Measurements from ENCODE around the gene CHMP6. TPM values are rescaled to one million over a fixed set of nuclear protein-coding genes. Genes with fewer than 3 reads are reported as not detected.

The CHMP6 gene
- total RNA-seq, 4 donors from 2014 or later = 17.5 to 35.6 (median 23.1) TPM

DNA sequence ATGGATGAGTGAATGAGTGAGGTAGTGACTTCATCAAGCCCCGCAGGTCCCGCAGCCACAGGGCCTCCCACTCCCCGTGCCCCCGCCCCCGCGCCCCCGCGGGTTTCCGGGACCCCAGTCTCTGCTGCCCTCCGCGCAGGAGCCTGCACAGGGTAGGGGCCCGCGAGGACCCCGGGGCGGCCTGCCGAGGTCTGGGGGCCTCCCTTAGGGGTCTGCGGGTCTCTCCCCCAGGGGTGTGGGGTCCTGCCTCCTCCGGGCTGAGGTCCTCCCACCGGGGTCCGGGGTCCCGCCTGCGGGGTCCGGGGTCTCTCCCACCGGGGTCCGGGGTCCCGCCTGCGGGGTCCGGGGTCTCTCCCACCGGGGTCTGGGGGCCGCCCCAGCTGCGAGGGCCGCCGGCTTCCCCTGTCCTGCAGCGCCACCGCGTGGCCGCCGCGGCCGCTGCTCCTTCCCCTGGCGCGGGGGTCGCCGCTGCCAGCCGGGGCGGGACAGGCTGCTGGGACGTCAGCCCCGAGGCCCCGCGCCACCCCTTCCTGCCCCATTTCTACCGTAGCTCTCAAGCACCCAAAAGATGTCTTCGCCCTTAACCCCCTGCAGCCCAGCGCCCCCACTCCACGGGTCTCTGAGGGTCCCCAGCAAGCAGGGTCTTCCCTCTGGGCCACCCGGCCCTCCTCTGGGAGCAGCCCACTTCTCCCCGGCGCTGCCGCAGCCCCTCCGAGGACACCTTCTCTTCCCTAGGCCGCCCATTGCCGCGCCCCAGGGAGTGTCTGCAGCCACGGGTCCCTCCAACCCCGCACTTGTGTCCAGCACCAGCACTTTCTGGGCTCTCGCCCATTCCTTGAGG lies 10.4 kb upstream of the CHMP6 start:
- Histone ChIP-seq H3K4me3 (peak overlapping the region; percentile 3), H3K27me3 (peaks cover 11% of the 10 kb centered on the region), H3K27ac (no peak overlapping the region), H3K9me3 (no peaks in the 10 kb centered on the region), H3K4me1 (peaks cover 11% of the 10 kb centered on the region), H3K36me3 (no peaks in the 10 kb centered on the region)
- 13% methylated on average over 31 of the region's 65 CpGs for WGBS
- DNase-seq (ENCODE audit: low spot score in 2 of 2) = peak in 1 of 2 donors; percentile 58
- TF ChIP-seq EP300 (IDR thresholded peaks at IDR 0.05) = no peak
- TF ChIP-seq POLR2AphosphoS5 (IDR thresholded peaks at IDR 0.05) = no peak
- TF ChIP-seq, protein P1, sequence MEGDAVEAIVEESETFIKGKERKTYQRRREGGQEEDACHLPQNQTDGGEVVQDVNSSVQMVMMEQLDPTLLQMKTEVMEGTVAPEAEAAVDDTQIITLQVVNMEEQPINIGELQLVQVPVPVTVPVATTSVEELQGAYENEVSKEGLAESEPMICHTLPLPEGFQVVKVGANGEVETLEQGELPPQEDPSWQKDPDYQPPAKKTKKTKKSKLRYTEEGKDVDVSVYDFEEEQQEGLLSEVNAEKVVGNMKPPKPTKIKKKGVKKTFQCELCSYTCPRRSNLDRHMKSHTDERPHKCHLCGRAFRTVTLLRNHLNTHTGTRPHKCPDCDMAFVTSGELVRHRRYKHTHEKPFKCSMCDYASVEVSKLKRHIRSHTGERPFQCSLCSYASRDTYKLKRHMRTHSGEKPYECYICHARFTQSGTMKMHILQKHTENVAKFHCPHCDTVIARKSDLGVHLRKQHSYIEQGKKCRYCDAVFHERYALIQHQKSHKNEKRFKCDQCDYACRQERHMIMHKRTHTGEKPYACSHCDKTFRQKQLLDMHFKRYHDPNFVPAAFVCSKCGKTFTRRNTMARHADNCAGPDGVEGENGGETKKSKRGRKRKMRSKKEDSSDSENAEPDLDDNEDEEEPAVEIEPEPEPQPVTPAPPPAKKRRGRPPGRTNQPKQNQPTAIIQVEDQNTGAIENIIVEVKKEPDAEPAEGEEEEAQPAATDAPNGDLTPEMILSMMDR (IDR thresholded peaks at IDR 0.05) = peak; percentile 59 to 87

DNA sequence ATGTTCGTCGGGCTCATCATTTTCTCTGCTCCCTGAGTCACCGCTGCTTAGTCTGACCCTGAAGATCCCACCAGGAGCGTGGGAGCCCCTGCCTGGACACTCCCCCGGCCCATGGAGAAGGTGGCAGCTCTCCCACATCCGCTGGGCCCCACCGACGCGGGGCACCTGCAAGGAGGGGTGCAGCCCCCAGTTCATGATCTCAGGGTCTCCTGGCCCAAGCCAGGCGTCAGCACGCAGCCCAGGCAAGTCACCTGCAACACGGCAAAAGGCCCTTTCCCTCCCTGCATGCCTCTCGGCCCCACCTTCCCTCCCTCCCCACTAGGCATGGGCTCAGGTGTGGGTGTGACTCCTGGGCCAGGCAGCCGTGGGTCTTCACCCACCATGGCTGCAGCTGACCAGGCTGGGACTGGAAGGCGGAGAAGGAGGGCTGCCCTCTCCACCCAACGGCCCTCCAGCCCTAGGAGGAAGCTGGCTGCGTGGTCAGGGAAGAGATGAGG lies 9.7 kb upstream of the CHMP6 start:
- no peak overlapping the region for H3K4me3 ChIP-seq
- no peak for DNase-seq (ENCODE audit: low spot score in 2 of 2)
- H3K4me1 ChIP-seq = peaks cover 11% of the 10 kb centered on the region
- H3K36me3 ChIP-seq = no peaks in the 10 kb centered on the region
- 75% methylated on average over 15 of the region's 17 CpGs for WGBS
- TF ChIP-seq POLR2AphosphoS5 (IDR thresholded peaks at IDR 0.05) (no peak), EP300 (IDR thresholded peaks at IDR 0.05) (no peak), POLR2A (IDR thresholded peaks at IDR 0.05) (no peak)
- no peak overlapping the region for H3K27ac ChIP-seq
- peaks cover 11% of the 10 kb centered on the region for H3K27me3 ChIP-seq
- no peaks in the 10 kb centered on the region for H3K9me3 ChIP-seq

DNA sequence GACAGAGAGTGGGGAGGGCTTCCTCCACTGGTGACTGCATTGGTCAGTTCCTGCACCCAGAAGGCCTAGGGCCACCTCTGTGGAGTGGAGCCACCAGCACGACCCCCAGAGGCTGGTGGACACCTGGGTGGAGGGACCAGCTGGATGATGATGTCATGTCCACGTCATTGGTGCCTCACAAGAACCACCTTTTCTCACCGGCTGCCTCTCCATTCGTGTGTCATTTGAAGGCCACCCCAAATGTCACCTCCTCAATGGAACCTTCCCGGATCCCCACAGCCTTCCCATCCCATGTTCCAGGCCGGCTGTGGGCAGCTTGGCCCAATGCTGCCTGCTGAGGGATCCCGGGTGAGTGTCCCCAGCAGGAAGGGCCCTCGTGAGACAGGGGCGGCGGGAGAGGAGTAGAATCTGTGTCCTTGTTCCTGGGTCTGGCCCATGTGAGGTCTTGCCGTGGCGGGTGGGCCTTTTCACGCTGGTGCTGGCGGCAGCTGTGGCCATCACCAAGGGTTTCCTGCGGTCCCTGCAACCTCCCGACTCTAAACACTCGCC lies 9.1 kb upstream of the CHMP6 start:
- no peak for TF ChIP-seq POLR2AphosphoS5 (IDR thresholded peaks at IDR 0.05)
- no peak for TF ChIP-seq POLR2A (IDR thresholded peaks at IDR 0.05)
- TF ChIP-seq, protein P1 (IDR thresholded peaks at IDR 0.05) = no peak
- TF ChIP-seq EP300 (IDR thresholded peaks at IDR 0.05) = no peak
- 78% methylated on average over 16 of the region's 17 CpGs for WGBS
- Histone ChIP-seq H3K27me3 (peaks cover 11% of the 10 kb centered on the region), H3K36me3 (no peaks in the 10 kb centered on the region), H3K27ac (no peak overlapping the region), H3K4me3 (no peak overlapping the region), H3K9me3 (no peaks in the 10 kb centered on the region), H3K4me1 (peaks cover 11% of the 10 kb centered on the region)
- DNase-seq (ENCODE audit: low spot score in 2 of 2) = peak in 1 of 2 donors; percentile 74

DNA sequence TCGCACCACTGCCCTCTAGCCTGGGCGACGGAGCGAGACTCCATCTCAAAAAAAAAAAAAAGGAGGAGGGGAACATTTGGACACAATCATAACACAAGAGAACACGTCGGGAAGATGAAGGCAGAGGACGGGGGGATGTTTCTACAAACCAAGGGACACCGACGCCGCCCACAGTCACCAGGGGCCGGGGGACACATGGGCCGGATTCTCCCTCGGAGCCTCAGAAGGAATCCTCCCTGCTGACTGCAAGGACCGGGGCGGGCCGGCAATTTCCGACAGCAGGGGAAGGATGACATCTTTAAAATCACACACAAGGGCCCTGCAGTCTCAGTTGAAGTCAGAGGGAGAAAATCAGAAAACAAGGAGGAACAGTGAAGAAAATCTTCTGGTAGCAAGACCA lies 8.1 kb upstream of the CHMP6 start:
- peak in 1 of 2 donors; percentile 78 for DNase-seq (ENCODE audit: low spot score in 2 of 2)
- Histone ChIP-seq H3K4me3 (no peak overlapping the region), H3K27me3 (peaks cover 11% of the 10 kb centered on the region), H3K27ac (no peak overlapping the region), H3K36me3 (no peaks in the 10 kb centered on the region), H3K4me1 (peaks cover 20% of the 10 kb centered on the region), H3K9me3 (no peaks in the 10 kb centered on the region)
- 88% methylated on average over 17 of the region's 17 CpGs for WGBS
- no peak for TF ChIP-seq POLR2A (IDR thresholded peaks at IDR 0.05)
- TF ChIP-seq, protein P1 (IDR thresholded peaks at IDR 0.05) = no peak
- no peak for TF ChIP-seq EP300 (IDR thresholded peaks at IDR 0.05)
- no peak for TF ChIP-seq POLR2AphosphoS5 (IDR thresholded peaks at IDR 0.05)

DNA sequence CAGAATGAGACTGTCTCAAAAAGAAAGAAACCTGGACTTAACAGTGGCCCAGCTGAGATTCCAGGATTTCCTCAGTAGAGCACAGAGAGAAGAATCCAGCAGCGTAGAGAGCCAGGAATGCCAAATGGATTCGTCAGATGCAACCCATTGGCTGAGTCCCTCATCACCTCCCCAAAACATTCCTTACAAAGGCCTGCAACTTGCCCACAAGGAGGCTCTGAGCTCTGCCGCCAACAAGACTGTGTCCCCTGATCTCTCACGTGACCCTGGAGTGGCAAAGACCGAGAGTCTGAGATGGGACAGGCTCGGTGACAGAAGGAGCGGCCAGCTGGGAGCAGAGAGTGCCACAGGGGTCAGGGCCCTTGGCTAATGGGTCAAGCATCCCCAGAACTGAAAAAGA lies 6.9 kb upstream of the CHMP6 start:
- DNase-seq (ENCODE audit: low spot score in 2 of 2) = peak in 1 of 2 donors; percentile 80
- H3K4me3 ChIP-seq = no peak overlapping the region
- peaks cover 30% of the 10 kb centered on the region for H3K4me1 ChIP-seq
- peaks cover 11% of the 10 kb centered on the region for H3K27me3 ChIP-seq
- no peak overlapping the region for H3K27ac ChIP-seq
- 74% methylated on average over 7 of the region's 7 CpGs for WGBS
- no peak for TF ChIP-seq EP300 (IDR thresholded peaks at IDR 0.05)
- no peak for TF ChIP-seq POLR2AphosphoS5 (IDR thresholded peaks at IDR 0.05)
- TF ChIP-seq, protein P1 (IDR thresholded peaks at IDR 0.05) = no peak
- no peak for TF ChIP-seq POLR2A (IDR thresholded peaks at IDR 0.05)
- H3K36me3 ChIP-seq = no peaks in the 10 kb centered on the region
- H3K9me3 ChIP-seq = no peaks in the 10 kb centered on the region

Data from suprapubic skin (tissue), 4 donors.